Measurements from ENCODE around the gene C13orf42. TPM values are rescaled to one million over a fixed set of nuclear protein-coding genes. Genes with fewer than 3 reads are reported as not detected.

The C13orf42 gene
- total RNA-seq: not detected

DNA sequence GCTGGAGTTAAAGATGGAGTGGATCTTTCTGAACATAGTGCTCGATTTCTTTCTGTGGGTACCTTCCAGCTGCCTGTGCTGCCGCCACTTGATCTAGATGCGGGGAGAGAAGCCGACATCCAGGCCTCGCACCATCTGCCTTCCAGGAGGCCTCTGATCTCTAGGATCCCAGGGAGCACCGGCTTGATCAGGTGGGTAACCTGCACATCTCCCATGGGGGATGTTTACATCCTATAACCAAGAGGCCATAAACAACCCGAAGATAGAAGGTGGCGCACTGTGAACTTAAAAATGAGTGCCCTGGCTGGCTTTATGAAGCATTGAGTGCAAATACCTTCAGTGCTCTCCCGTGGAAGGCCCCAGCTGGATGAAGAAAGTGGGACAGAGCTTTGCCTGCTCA, at the start of gene C13orf42:
TSS of gene C13orf42 (minus strand) at position 101 of the 400 bp plus-strand sequence. CDS start at position 36, 65 bp downstream.
- no peak for TF ChIP-seq EP300 (IDR thresholded peaks at IDR 0.05)
- TF ChIP-seq, protein P1, sequence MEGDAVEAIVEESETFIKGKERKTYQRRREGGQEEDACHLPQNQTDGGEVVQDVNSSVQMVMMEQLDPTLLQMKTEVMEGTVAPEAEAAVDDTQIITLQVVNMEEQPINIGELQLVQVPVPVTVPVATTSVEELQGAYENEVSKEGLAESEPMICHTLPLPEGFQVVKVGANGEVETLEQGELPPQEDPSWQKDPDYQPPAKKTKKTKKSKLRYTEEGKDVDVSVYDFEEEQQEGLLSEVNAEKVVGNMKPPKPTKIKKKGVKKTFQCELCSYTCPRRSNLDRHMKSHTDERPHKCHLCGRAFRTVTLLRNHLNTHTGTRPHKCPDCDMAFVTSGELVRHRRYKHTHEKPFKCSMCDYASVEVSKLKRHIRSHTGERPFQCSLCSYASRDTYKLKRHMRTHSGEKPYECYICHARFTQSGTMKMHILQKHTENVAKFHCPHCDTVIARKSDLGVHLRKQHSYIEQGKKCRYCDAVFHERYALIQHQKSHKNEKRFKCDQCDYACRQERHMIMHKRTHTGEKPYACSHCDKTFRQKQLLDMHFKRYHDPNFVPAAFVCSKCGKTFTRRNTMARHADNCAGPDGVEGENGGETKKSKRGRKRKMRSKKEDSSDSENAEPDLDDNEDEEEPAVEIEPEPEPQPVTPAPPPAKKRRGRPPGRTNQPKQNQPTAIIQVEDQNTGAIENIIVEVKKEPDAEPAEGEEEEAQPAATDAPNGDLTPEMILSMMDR (IDR thresholded peaks at IDR 0.05): no peak
- no peak for TF ChIP-seq POLR2A (IDR thresholded peaks at IDR 0.05)
- no peak for DNase-seq (ENCODE audit: low spot score in 2 of 2)
- H3K27me3 ChIP-seq: no peaks in the 10 kb centered on the region
- no peaks in the 10 kb centered on the region for H3K4me1 ChIP-seq
- no peaks in the 10 kb centered on the region for H3K36me3 ChIP-seq
- H3K27ac ChIP-seq: no peak within 1 kb of the TSS
- no peak within 1 kb of the TSS for H3K4me3 ChIP-seq
- WGBS, 2 donors: 90 to 92% methylated on average over 9 of the region's 9 CpGs
- no peaks in the 10 kb centered on the region for H3K9me3 ChIP-seq

DNA sequence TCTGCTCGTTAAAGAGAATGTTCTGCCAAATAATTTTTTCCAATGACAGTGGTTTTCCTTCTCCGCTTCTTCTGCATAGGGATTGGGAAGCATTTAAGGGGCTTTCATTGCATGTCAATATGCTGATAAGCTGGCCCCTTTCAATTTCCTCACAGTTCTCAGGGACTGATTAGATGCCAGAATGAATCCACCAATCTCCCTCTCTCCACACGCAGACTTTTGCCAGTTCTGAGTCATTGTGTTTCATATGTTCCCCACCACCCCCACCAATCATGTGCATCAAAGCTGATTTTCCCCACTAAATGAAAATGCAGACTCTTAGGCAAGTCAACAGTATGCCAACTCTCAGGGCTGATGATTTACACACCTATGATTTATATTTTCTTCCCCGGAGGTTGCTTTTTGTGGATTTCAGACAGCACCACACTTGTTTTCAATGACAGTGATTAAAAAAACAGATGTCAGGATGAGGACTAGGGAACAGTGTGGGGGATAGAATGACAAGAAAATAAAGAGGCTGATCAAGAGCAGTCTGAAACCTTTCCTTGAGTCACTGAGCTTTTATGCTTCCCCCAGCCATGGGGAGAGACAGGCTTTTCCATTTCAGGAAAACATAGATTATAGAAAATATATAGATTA, 47.9 kb upstream of the C13orf42 start:
- H3K36me3 ChIP-seq: no peaks in the 10 kb centered on the region
- peaks cover 0 to 5% (median 0%) of the 10 kb centered on the region in 4 donors for H3K4me1 ChIP-seq
- TF ChIP-seq EP300 (IDR thresholded peaks at IDR 0.05): no peak
- no peak for TF ChIP-seq POLR2A (IDR thresholded peaks at IDR 0.05)
- TF ChIP-seq, protein P1 (IDR thresholded peaks at IDR 0.05): no peak
- no peak for DNase-seq (ENCODE audit: low spot score in 2 of 2)
- H3K27ac ChIP-seq: no peak overlapping the region
- WGBS, 2 donors: 39 to 53% methylated on average over 4 of the region's 4 CpGs
- no peaks in the 10 kb centered on the region for H3K9me3 ChIP-seq
- H3K27me3 ChIP-seq: no peaks in the 10 kb centered on the region
- no peak overlapping the region for H3K4me3 ChIP-seq

DNA sequence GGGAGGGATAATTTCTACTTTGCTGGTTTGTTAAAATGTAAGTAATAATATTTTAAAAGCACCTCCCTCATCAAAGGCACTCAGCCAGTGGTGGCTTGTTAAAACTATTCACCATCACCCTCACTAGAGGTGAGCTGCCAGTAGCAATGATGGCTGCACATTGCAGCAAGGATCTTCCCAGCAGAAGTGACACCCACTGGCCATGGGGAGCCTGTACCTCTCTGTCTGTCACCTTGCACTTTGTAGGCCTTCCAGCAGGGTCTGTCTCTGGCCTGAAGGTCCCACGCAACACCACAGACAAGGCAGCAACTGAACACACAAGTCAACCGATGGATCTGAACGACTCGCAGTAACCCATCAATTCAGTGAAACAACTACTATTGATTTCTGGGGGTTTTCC, 47.3 kb upstream of the C13orf42 start:
- peaks cover 0 to 5% (median 0%) of the 10 kb centered on the region in 4 donors for H3K4me1 ChIP-seq
- TF ChIP-seq EP300 (IDR thresholded peaks at IDR 0.05): no peak
- TF ChIP-seq, protein P1 (IDR thresholded peaks at IDR 0.05): no peak
- TF ChIP-seq POLR2A (IDR thresholded peaks at IDR 0.05): no peak

DNA sequence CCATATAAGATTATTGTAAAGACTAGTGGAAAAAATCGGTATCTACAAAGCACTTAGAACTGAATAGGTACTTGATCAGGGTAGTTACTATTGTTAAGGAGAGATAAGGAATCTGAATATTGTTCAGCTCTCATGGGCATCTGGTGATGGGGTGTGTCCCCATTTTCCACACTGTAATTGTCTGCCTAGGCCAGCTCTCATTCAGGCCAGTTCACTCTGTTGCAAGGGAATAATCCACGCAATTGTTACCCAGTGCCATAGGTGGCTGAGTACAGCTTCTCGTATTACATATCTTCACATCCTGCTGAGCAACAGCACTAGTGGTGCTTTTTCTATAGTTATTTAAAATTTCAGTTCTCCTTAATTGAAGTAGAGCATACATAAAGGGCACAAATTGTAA, 45.6 kb upstream of the C13orf42 start:
- Histone ChIP-seq H3K27ac (no peak overlapping the region), H3K4me3 (no peak overlapping the region), H3K27me3 (no peaks in the 10 kb centered on the region), H3K9me3 (no peaks in the 10 kb centered on the region), H3K36me3 (no peaks in the 10 kb centered on the region), H3K4me1 (peaks cover 0 to 5% (median 0%) of the 10 kb centered on the region in 4 donors)
- no peak for TF ChIP-seq POLR2A (IDR thresholded peaks at IDR 0.05)
- TF ChIP-seq, protein P1 (IDR thresholded peaks at IDR 0.05): no peak
- TF ChIP-seq EP300 (IDR thresholded peaks at IDR 0.05): no peak
- DNase-seq (ENCODE audit: low spot score in 2 of 2): no peak
- 96 to 97% methylated on average over 3 of the region's 3 CpGs for WGBS, 2 donors

More for the DNA sequence above, 47.3 kb upstream of the C13orf42 start:
- no peak overlapping the region for H3K27ac ChIP-seq
- H3K9me3 ChIP-seq: no peaks in the 10 kb centered on the region
- H3K4me3 ChIP-seq: no peak overlapping the region
- WGBS, 2 donors: 86 to 89% methylated on average over 4 of the region's 4 CpGs
- DNase-seq (ENCODE audit: low spot score in 2 of 2): no peak
- H3K27me3 ChIP-seq: no peaks in the 10 kb centered on the region
- H3K36me3 ChIP-seq: no peaks in the 10 kb centered on the region

DNA sequence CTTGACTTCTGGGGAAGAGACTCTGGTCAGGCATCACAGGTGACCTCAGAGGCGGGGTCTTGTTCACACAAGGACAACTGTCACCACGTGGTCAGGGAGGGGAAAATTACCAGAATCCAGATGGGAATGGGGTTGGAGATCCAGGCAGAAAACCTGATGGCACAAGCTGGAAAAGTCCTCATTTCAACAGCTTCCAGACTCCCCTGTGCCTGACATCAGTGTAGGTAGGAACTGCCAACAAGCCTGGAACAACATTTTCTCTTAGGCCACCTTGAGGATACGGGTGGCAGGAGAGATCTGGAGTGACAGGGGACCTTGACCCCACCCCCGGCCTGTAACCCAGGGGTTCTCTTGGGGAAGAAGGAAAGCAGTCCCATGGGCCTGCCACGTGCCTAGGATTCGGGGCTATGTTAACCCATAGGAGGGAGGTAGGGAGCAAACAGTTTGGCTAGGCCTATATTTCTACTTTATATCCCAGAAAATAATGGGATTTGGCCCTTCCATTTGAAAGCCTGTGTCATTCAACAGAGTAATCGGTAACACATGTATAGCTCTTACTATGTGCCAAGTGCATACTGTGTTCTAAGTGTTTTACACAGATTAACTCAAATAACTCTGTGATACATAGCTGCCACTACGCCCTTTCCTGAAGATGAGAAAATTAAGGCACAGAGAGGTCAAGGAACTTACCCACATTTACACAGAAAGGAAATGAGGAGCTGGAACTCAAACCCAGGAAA, 44.9 kb upstream of the C13orf42 start:
- no peak overlapping the region for H3K4me3 ChIP-seq
- H3K36me3 ChIP-seq: no peaks in the 10 kb centered on the region
- DNase-seq (ENCODE audit: low spot score in 2 of 2): no peak
- TF ChIP-seq POLR2A (IDR thresholded peaks at IDR 0.05): no peak
- TF ChIP-seq, protein P1 (IDR thresholded peaks at IDR 0.05): no peak
- TF ChIP-seq EP300 (IDR thresholded peaks at IDR 0.05): no peak
- H3K9me3 ChIP-seq: no peaks in the 10 kb centered on the region
- peaks cover 0 to 5% (median 0%) of the 10 kb centered on the region in 4 donors for H3K4me1 ChIP-seq
- no peak overlapping the region for H3K27ac ChIP-seq
- no peaks in the 10 kb centered on the region for H3K27me3 ChIP-seq
- 75 to 77% methylated on average over 8 of the region's 8 CpGs for WGBS, 2 donors
